GM21576 (cell line): ENCODE measurements around the gene SLC26A2.

ENCODE experiments used
- ATAC-seq: cut with Tn5 transposase; IDR thresholded peaks from one replicate; pipeline ENCODE4 v1.9.1; 2021; ENCODE audit warnings: mild to moderate bottlenecking, moderate library complexity; ENCODE audit not compliant: unreplicated experiment

The SLC26A2 gene

GRCh38 chr5:149960272-149961185, at the start of gene SLC26A2:
SLC26A2 (plus strand) TSS chr5:149960758; CDS start chr5:149977653, 16,895 bp downstream.
- ATAC-seq, result peak; percentile 97

DNA sequence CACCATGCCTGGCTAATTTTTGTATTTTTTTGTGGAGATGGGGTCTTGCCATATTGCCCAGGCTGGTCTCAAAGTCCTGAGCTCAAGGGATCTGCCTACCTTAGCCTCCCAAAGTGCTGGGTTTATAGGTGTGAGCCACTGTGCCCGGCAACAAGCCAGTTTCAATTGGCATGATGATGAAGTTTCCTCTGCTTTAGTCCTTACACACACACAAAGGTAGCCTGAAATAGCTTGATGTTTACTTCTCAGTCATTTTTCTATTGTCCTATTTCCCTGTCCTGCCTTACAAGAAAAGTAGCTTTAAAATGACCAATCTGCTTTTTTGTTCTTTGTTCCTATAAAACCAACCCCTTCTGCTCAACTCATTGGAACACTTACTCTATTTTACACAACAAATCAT, 49.5 kb upstream of the SLC26A2 start:
- no peak for ATAC-seq

GRCh38 chr5:149912226-149912871, 48.2 kb upstream of the SLC26A2 start:
- no peak for ATAC-seq

DNA sequence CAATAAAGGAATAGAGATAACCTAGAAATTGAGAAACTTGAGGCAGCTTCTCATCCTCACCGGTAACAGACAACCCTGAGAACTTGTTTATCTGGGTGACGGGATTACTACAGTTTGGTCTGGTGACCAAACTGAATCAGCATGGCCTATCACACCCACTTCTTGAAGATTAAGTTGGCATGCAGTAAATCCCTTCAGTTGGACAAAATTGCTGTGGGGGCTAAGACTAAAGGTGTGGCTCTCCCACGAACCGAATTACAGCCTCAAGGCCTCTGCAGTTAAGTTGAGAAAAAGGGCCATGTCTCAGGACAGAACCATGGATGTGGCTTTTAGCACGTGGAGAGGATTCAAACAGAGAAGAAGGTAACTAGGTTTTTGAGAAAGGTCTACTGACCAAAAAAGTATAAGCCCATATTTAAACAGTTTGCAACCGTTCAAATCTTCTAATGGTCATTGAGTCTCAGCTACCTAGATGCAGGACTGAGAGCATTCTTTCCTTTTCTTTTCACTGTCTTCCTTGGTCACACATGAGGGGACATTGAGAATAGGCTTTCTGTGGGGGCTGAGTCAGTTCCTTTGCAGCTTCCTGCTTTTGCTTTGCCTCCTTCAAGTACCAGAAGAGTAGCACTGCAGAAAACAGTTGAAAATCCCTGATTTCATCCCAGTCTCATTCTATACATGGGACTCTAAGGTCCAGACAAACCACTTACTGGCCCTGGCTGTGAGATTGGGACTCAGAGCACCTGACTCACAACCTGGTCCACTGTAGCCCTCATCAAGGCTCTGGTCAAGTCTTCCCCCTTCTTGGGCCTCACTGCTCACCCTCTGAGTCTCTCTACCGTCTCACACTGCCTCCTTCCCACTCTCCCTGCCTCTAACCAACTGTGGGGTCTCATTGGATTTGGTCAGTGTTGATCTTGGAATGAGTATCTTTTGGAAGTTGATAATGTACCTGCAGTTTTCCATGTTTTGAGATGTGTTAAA, 46.8 kb upstream of the SLC26A2 start:
- no peak for ATAC-seq

DNA sequence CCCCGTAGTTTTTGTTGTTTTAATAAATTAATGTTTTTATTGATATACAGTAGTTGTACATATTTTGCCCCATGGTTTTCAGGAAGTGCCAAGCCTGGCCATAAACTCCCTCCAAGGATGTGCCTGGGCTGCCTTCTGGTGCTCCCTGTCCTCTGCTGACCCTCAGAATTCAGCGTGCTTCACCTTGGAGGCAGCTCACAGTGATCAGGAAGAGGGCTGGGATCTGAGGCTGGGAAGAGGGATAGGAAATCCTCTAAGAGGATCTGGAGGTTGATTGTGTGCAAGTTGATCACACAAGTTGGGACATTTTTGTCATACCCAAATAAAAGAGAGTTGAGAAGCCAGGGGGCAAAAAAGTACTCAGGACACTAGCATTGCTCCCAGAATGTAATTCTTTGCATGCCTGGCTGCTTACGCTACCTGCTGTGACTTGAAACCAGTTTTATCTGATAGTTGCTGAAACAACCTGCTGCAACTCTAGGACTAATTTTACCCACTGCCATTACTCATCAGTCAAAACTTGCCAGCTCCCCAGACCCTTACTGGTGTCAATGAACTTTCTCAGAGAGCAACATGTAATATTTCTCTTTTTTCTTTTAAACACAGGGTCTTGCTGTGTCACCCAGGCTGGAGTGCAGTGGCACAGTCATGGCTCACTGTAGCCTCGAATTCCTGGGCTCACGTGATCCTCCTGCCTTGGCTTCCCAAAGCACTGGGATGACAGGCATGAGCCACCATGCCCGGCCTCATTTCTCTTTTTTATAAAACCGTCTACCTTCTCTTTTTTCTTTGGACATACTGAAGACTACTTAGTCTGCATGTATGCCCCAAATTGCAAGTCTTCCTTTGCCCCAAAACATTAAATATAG, 44.9 kb upstream of the SLC26A2 start:
- ATAC-seq, result no peak

GRCh38 chr5:149916334-149917072, 44.1 kb upstream of the SLC26A2 start:
- no peak for ATAC-seq

DNA sequence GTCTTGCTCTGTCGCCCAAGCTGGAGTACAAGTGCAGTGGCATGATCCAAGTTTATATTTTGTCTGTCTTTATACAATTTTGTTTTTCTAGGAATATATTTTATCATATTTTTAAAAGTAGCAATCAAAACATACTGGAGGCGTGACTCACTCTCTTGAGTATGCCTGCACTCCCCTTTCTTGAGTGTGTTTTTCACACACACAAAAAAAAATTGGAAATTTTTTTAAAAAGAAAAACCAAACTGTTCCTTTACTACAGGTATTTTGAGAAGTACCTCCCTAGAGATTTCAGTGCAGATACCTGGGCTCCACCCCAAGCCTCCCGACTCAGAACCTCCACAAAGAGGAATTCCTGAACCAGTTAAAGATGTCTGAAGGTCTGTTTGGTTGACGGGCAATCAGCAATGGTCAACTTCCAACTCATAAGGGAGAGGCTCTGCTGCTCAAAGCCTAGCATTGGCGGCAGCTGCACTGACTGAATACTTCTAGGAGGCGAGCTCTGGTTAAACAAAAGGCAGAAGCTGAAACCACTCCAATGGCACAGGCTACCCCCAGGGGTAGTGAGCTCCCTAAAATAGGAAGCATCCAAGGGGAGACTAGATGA, 43.4 kb upstream of the SLC26A2 start:
- ATAC-seq, result no peak

DNA sequence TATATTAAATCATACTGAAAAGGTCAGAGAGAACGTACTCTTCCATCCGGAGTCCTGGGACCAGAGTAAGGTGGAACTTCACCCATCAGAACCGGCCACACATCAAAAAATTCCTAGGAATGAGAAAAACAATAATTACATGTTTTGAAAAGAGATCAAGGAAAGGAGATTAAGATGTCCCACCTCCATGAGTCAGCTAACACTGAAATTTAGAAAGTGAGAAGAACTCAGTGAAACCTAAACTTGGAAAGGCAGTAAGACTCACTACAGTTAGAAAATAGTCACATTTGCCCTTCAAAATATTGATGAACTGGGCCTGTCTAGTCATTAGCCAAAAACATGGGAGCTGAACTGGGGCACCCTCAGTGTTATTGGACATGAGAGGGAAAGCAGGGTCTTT, 39.0 kb upstream of the SLC26A2 start:
- ATAC-seq, result no peak

DNA sequence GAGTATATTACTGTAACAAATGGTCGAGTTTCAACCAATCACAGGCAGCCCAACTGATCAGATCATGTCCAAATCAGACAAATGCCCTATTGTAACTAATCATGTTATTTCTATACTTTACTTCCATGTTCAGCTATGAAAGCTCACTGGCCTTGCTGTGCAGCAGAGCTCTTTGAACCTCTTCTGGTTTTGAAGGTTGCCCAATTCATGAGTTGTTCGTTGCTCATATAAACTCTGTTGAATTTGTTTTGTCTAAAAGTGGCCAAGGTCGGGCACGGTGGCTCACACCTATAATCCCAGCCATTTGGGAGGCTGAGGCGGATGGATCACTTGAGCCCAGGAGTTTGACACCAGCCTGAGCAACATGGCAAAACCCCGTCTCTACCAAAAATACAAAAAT, 37.6 kb upstream of the SLC26A2 start:
- no peak for ATAC-seq

GRCh38 chr5:149924486-149924885, 36.1 kb upstream of the SLC26A2 start:
- no peak for ATAC-seq

DNA sequence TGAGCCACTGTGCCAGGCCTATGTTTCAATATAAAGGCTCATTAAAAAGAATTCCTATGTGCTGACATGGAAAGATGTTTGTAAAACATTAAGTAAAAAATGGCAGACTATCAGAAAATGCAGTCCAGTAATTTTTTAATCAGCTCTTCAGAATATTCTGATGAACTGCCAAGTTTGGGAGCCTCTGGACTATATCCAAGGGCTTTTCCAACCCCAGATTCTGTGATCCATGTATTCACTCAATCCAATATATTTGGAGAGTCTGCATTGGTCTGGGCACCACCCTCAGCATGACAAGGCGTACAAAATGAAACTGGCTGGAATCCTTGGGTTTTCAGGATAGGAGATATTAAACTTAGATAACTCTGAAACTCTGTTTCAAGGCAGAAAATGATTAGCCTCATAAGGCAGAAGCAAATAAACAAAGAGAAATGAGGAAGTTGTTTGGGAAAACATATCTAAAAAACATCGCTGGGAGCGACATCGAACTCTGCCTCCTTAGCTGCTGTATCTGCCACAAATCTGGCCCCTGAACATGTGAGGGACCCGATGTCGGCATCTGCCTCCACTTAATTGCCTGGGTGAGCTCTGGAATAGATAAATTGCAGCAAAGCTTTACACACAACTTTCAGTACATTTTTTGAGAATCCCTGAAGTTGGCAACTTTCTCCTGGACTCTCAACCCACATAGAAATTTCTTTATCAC, 30.4 kb upstream of the SLC26A2 start:
- ATAC-seq, result no peak

DNA sequence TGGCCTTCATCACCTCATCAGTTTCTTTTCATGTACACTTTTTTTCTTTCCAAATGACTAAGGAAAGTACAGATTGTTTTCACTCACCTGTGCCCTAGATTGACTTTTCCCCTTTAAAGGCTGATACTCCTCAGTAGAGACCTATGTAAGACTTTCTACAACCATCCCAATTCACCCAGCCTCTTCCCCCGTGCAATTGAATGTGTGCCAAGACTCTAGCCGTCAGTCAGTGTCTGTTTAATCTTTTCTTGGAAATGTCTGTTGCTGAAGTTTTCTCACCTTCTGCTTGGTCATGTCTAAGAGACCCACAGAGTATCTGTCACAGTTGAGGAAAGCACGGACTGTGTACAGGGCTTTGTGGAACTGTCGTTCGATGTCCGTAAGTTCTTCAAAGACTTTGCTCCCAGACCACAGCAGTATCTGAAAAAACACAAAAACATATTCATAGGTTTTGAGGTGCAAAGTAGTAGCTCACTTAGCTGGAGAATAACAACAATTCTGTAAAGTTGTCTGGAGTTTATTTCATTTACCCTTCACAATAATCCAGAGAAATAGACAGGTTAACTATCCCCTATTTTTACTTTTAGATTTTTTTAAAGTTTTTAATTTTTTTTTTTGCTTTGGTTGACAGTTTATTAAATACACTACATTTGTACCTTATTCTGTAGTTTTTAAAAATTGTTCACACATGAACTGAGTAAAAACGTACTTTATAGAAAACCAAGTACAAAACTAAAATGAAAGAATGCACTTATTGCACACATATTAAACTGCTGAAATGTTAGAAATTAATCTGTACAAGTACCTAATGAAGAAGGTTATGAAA, 29.6 kb upstream of the SLC26A2 start:
- ATAC-seq, result no peak

DNA sequence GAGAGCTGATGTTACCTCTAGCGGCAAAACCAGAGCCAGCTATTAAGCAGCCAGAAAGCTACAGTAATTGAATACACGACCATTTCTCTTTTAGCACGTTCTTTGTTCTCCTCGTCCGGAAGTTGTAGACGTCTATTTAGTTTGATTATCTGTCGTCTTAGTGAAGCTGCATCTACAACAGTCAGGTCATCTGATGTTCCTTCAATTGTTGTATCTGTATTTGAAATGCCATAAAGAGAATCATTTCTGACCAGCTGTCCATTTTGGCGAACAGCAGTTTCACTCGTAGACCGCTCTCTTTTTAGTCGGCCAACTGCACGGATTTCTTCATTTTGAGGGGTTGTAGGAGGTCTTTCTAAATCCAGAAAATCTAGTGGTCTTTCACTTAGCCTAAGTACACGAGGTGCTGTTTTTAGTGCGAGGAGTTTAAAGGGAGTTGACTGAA, 28.5 kb upstream of the SLC26A2 start:
- no peak for ATAC-seq

GRCh38 chr5:149932445-149933350, 27.9 kb upstream of the SLC26A2 start:
- ATAC-seq, result no peak

DNA sequence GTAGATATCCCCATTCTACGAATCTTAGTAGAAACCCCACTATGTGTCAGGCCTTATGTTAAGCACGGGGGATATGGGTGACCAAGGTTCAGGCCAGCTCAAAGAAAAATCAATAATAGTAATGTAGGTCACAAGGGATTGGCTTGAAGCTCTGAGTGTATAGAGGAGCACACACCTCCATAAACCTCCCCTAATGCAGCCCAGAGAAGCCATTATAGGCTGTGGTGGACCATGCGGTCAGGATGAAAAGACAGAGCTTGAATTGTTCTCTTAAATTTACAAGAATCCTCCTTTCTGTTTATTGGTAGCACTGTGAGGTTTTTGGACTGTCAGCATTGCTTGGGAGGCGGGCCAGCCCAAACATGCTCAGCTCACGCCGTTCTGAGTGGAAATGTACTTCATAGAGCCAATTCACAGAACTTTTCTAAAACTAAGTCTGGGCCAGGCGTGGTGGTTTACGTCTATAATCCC, 25.1 kb upstream of the SLC26A2 start:
- ATAC-seq, result no peak

DNA sequence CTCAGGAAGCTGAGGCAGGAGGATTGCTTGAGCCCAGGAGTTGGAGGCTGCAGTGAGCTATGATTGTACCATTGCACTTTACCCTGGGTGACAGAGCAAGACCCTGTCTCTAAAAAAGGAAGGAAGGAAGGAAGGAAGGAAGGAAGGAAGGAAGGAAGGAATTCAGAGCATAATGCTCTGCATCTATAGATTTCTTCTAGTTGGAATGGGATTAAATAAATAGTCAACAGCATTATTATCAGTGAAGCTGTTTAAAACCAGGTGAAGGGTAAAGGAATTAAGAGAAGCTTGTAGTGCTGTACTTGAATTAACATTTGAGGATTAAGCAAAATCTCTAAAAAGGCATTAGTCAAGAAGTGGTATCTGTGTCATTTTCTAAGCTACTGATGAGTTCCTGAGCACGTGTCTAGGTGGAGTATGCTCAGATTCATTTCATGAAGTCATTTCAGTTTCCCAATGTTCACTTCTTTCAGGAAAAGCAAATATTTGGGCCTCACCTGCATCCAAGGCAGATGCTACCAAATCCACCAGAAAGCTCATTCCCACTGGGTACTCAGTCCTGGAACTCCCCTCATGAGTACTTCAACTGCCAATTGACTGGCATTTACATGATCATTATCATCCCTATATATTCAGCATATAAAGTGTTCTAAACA, 24.4 kb upstream of the SLC26A2 start:
- no peak for ATAC-seq
